GM19238 (cell line): Measurements from ENCODE around the gene DDX46.
"Not testable (repeated sequence)": the region's sequence is repeated elsewhere in the genome, so short reads cannot be mapped to it uniquely, and the experiment has no call there.

Experiments used
- DNase-seq: peaks from one replicate; pipeline ENCODE4 v3.0.0; 2011; ENCODE audit warnings: low spot score; ENCODE audit not compliant: insufficient read length

Gene DDX46

DNA sequence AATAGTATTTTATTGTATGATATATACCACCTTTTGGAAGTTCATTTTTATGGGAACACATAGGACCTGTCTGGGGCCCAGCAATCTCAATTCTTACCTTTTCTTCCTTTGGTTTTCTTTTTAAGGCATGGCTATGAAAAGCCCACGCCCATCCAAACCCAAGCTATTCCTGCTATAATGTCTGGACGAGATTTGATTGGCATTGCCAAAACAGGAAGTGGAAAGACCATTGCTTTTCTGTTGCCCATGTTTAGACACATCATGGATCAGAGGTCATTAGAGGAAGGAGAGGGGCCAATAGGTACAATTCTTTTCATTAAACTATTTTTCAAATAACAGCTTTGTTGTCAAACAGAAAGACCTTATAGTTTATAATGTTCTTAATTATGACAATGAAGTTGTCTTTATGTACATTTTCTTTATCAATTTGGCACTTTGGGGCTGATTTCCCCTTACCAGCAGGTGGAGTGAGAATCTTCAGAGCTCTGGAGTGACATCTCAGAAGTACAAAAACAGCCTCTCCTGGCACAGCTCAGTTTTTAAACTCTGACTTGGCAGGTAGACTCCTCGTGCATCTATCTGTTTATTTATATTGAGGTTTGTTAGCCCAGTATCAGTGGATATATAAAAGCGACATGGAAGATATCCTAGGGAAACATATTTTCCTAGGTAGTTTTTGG lies 25.8 kb downstream of the DDX46 start:
- no peak for DNase-seq

DNA sequence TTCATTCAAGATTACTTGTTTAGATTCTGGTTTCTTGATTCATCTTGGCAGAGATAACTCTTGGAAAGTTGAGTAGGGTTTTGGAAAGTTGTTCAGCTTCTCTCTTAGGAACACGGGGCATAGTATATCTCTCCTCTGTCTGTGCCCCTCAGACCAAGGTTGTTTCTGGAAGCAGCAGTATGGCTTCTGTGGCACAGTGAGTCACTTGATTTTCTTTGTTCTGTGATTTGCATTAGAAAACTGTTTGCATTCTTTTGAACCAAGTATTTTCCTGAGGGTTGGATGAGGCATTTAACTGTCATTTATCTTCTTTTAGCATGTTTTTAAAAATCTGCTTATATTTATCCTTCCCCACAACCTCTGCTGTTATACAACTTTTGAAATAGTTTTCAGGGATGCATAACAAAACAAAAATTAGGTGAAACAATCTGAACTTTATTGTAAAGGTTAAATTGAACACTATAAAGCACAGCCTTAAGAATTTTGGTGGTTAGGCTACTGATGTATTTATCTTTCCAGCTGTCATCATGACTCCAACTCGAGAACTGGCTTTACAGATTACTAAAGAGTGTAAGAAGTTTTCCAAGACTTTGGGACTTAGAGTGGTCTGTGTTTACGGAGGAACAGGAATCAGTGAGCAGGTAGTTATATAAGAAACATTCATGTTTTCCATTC lies 26.5 kb downstream of the DDX46 start:
- no peak for DNase-seq

DNA sequence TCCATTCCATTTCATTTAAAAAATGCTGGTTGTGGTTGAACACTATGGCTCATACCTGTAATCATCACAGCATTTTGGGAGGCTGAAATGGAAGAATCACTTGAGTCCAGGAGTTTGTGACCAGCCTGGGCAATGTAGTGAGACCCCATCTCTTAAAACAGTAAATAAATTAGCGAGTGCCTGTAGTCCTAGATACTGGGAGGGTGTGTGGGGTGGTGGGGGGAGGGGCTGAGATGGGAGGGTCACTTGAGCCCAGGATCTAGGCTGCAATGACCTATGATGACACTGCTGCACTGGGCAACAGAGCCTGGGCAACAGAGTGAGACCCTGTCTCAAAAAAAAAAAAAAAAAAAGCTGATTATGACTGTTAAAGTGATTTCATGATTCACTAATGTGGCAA lies 29.1 kb downstream of the DDX46 start:
- DNase-seq = no peak

DNA sequence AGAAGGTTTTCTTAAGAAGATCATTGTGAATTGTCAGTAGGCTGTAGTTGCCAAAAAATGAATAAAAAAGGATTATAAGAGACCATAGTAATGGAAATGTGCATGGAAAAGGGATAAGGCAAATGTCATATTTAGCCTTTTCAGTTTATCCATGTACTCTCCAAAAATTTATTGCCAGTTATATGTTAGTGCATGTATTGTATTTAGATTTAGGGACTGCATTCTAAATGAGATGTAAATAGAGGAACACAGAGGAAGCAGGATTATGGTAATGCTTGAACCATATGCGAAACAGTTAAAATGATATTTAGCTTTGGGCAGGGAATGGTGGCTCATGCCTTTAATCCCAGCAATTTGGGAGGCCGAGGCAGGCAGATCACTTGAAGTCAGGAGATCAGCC lies 33.0 kb downstream of the DDX46 start:
- no peak for DNase-seq

DNA sequence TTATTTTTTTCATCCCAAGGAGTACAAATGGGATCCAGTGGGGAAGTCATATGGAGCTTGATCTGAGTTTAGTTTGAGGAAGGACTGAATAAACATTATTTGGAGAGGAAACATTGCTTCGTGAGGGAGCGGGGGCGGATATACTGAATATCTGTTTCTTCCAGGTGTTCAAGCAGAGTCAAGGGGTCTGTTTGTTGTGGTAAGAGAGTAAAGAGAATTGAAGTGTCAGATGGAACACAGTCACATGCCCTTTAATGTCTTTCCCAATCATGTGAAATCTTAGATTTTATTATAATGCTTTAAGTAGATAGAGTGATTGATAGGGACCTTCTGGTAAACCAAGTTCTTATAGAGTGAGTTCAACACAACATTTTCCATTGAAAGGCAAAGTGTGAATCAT lies 33.7 kb downstream of the DDX46 start:
- no peak for DNase-seq

DNA sequence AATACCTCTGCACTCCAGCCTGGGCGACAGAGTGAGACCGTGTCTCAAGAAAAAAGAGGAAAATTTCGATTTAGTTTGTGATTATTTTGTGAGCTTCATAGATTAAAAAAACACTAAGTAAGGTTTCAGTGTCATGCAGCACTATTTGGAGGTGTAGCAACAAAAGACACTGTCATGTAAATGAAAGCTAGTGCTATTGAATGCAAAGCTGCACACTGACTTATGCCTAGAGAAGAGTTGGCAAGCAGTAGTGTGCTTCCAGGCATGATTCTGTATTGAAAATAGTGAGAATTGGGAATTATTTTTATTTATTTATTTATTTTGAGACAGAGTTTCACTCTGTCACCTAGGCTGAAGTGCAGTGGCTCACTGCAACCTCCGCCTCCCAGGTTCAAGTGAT lies 34.5 kb downstream of the DDX46 start:
- no peak for DNase-seq

DNA sequence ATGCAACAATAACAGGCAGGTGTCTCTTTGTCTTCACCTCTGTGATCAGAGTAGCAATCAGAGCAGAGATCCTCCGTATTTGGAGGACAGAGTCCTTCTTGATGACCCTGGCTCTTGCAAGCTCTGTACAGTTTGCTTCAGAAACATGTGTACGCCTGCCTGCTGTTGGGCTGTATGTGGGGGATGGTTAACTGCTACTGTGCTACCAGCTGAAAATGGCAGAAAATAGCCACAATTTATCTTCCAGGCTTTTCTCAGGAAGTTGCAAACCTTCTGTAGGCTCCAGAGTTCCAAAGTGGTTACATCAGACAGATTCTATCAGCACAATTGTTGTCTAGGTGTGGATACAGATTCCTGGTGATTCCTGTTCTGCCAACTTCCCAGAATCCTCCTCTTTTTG lies 35.5 kb downstream of the DDX46 start:
- DNase-seq = no peak

DNA sequence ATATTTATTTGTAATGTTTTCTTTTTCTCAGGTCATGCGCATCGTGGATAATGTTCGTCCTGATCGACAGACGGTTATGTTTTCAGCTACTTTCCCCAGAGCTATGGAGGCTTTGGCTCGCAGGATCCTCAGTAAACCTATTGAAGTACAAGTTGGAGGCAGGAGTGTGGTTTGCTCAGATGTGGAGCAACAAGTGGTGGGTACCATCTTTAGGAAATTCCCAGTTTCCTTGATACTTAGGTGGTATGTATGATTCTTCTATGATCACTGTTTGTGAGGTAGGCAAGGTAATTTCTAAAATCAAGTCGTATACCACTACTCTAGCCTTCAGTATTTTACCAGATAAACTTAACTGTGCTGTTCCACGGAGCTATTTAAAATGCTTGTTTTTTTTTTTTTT lies 36.2 kb downstream of the DDX46 start:
- DNase-seq = no peak

DNA sequence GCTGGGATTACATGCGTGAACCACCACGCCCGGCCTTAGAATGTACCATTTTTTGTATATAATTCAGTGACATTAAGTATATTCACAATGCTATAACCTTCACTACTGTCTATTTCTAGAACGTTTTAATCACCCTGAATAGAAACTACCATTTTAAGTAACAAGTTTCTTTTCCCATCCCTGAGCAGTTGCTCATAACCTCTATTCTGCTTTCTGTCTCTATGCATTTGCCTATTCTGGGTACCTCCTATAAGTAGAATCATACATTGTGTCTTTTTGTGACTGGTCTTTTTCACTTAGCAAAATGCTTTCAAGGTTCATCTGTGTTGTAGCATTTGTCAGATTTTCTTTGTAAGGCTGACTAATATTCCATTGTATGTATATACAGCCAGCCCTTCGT lies 39.9 kb downstream of the DDX46 start:
- DNase-seq = no peak

DNA sequence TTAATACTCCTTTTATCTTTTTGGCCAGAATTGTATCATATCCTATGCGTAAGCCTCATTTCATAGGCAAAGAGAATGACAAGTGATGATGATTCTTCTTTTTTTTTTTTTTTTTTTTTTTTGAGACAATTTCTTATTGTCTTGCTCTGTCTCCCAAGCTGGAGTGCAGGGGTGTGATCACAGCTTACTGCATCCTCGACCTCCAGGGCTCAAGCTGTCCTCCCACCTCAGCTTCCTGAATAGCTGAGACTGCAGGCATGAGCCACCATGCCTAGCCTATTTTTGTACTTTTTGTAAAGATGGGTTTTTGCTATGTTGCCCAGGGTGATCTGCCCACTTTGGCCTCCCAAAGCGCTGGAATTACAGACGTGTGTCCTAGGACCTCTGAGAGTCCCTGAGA lies 45.2 kb downstream of the DDX46 start:
- no peak for DNase-seq

DNA sequence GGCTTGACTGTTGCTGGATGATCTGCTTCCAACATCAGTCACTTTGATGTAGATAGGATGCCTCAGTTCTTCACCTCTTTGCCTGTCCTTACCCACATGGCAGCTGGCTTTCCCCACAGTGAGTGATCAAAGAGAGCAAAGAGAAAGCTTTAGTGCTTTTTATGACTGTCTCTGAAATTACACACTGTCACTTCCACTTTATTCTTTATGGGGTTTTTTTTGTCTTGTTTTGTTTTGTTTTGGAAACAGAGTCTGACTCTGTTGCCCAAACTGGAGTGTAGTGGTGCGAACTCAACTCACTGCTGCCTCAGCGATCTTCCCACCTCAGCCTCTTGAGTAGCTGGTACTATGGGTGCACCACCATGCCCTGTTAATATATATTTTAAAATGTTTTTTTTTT lies 54.8 kb downstream of the DDX46 start:
- DNase-seq = no peak

DNA sequence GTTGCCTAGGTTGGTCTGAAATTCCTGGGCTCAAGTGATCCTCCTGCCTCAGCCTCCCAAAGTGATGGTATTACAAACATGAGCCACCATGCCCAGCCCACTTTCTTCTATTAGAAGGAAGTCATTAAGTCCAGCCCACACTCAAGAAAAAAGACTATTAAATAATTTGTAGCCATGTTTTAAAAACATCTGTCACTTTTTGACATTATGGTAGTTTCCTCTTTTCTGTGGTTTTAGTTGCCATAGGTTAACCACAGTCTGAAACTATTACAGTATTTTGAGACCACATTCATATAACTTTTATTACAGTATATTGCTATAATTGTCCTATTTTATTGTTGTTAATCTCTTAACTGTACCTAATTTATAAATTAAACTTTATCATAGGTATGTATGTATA lies 55.2 kb downstream of the DDX46 start:
- DNase-seq = no peak

DNA sequence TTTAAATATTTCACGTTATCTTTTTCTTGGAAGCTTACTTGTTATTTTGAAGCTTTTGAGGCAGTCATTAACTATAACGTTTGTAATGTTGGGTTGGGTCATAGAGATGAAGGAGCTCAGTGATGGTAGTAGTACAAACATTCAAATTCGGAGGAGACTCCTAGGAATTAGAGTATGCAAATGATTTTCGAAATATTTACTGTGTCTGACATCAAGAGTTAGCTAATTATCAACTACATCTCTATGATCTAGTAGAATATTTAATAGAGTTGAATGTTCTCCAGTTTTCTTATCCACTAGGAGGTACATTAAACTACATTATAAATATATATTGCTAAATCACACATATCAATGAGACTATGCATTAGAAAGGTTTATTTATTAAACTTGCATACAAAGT lies 58.4 kb downstream of the DDX46 start:
- DNase-seq = no peak

DNA sequence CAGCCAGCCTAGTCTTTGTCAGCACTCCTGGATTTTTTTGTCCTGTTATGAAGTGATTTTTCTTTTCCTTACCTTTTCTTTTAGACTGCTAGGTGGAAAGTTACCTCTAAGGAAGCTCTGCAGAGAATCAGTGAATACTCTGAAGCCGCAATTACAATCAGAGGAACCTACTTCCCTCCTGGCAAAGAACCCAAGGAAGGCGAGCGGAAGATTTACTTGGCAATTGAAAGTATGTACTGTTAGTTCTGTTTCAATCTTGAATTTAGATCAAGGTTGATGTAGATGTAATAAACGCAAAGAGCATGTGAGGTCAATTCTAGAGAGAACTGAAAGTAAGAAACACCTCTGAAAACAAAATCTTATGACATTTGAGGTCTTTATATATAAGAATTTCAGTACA lies 60.2 kb downstream of the DDX46 start:
- DNase-seq = no peak

DNA sequence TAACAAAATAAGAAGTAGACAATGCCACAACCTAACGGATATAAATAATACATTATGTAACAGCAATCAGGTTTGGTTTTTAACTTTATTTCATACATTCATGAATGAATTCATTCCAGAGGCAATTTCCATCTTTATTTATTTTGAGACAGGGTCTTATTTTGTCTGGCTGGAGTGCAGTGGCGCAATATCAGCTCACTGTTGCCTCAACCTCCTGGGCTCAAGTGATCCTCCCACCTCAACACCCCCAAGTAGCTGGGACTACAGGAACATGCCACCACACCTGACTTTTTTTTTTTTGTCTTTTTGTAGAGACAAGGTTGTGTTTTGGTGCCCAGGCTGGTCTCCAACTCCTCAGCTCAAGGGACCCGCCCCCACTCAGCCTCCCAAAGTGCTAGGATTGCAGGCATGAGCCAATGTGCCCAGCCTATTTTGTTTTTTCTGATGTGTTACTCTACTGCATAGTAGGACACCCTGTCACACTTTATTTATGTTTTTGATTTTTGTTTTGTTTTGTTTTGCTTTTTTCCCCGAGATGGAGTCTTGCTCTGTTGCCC lies 60.9 kb downstream of the DDX46 start:
- no peak for DNase-seq

DNA sequence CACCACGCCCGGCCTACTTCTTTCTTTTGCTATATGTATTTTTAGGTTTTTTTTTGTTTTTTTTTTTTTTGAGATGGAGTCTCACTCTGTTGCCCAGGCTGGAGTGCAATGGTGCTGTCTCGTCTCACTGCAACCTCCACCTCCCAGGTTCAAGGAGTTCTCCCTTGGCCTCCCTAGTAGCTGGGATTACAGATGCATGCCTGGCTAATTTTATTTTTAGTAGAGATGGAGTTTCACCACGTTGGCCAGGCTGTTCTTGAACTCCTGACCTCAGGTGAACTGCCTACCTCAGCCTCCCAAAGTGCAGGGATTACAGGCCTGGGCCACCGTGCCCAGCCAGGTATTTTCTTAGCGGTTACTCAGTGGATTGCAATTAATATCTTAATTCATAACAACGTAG lies 63.3 kb downstream of the DDX46 start:
- no peak for DNase-seq

DNA sequence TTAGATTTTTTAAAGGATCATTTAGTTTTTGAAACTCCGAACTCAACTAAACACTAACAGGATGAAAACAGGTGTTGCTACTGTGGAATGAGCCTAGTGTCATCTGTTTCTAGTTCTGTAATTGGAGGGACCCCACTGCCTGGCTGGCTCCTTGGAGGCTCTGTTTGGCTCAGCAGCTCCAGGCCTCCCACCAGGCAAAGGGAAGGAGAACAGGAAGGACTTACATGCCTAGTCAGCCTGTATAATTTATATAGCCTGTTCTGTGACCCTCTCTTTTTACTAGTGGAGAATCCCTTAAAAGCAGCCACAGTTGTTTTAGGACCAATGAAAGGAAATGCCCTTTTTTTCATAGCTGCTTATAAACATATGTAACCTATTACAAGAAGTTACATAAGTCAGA lies 66.1 kb downstream of the DDX46 start:
- no peak for DNase-seq

DNA sequence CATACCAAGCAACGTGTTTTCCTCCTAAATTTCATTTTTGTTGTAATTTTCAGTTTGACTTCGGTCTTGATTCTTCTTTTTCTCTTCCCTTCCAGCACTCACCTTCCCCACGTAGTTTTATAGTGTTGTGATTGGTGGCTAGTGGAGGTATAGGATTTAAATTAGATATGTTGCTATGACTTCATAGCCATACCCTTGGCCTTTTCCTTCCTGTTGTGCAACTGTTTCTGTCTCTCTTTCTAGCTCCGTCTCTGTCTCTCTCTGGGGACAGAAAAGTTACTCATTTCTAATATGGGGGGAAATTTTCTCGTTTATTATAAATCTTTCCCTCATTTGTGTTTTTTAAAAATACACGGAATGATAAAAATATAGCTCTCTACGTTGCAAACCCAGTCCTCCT lies 66.6 kb downstream of the DDX46 start:
- no peak for DNase-seq

DNA sequence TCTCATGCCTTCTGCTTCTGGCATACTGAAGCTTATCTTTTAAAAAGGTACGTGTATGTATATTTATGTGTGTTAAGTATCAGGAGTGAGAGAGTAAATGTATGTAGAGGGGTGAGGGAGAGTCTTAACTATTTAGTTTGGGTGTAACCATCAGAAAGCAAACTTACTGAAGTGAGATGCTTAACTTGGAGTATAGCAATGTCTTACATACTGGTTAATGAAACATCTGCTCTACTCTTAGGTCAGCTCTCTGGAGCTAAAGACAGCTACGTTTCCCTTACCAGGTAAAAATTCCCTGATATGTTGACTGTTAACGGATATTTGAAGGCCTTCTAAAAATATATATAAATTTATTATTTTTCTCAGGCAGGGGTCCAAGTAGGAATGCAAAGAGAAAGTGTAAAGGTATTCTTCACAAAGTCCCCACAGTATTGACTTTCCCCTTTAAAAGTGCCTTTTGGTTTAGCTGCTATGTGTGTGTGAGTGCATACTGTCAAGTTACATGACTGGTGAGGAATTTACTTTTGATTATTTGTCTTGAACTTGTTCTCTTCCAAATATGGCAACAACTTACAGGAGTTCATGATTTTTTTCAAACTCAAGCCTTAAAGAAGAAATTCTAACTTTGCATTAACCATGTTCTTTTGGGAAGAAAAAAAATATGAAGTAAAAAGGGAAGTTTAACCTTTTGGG lies 74.9 kb downstream of the DDX46 start:
- no peak for DNase-seq

DNA sequence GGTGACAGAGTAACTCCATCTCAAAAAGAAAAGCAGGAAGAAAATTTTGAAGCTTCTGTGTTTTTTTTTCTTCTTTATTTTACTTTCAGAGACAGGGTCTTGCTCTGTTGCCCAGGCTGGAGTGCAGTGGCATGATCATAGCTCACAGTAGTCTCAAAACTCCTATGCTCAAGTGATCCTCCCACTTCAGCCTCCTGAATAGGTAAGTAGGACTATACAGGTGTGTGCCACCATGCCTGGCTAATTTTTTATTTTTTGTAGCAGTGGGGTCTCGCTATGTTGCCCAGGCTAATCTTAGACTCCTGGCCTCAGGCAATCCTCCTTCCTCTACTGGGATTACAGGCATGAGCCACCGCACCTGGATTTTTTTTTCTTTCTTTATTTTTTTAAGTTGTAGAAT lies 77.0 kb downstream of the DDX46 start:
- no peak for DNase-seq

DNA sequence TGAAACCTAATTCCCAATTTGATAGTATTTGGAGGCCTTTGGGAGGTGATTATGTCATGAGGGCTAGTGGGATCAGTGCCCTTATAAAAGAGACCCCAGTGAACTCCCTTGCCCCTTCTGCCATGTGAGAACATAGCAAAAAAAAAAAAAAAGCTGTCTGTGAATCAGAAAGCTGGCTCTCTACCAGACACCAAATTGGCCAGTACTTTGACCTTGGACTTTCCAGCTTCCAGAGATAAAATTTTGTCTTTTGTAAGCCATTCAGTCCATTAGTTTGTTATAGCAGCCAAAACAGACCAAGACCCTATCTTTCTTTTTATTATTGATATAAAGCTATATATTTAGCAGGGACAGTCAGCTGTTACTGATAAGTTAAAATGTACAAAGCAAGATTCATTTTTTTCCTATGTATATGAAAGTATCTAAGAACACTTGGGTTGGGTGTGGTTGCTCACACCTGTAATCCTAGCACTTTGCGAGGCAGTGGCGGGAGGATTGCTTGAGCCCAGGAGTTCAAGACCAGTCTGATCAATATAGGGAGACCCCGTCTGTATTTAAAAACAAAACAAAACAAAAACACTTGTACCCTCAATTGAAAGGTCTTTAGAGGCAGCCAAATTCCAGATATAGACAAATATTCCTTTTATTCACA lies 79.1 kb downstream of the DDX46 start:
- no peak for DNase-seq

DNA sequence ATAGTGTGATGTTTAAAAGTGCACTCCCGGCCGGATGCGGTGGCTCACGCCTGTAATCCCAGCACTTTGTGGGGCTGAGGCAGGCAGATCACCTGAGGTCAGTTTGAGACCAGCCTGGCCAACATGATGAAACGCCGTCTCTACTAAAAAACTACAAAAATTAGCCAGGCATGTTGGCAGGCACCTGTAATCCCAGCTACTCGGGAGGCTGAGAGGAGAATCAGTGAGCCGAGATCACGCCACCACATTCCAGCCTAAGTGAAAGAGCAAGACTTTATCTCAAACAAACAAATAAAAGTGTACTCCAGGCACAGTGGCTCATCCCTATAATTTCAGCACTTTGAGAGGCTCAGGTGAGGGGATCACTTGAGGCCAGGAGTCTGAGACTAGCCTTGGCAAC lies 79.8 kb downstream of the DDX46 start:
- not testable (repeated sequence) for DNase-seq
